ENCODE data around the gene ZNF273.
"Not testable (repeated sequence)": the region's sequence is repeated elsewhere in the genome, so short reads cannot be mapped to it uniquely, and the experiment has no call there.

The ZNF273 gene

DNA sequence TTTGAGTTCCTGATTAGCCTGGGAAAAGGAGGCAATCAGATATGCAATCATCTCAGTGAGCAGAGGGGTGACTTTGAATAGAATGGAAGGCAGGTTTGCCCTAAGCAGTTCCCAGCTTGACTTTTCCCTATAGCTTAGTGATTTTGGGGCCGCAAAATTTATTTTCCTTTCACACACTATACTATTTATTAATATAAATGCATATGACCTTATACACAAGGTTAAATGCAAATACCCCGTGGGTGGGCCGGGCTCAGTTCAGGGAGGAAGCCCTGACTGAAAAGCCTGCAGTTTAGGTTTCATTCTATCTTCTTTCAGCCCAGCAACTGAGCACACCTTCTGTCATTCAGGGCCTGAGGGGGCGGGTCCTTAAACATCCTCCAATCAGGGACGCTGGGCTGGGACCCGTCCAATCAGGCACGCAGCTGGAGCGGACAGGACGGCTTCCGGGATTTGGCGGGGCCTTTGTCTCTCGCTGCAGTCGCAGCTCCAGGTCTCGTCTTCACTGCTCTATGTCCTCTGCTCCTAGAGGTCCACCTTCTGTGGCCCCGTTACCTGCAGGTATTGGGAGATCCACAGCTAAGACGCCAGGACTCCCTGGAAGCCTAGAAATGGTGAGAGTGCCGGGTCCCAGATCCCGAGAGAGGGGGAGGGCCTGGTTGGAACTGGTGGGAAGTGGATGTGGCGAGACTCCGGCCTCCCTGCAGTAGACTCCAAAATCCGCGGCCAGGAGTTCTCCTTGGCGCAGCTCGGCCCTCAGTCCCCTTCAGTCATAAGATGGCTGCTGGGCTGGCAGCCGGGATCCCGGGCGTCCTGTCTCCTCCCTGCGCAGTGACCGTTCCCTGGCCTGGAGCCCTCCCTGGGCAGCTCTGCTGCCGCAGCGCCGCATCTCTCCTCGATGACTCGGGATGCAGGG, at the start of gene ZNF273:
TSS of gene ZNF273 (plus strand) at position 468 of the 916 bp plus-strand sequence. CDS start at position 513, 45 bp downstream.
- peaks cover 8% of the 10 kb centered on the region for H3K4me1 ChIP-seq (ENCODE audit: control insufficient read depth, insufficient read depth, low read length)
- H3K27me3 ChIP-seq (replicated peaks; ENCODE audit: control insufficient read depth, insufficient read depth, low read length) = no peaks in the 10 kb centered on the region
- H3K9ac ChIP-seq (ENCODE audit: low read length) = peak within 1 kb of the TSS; percentile 89
- DNase-seq (ENCODE audit: low read depth) = peak; percentile 94
- H3K4me3 ChIP-seq (ENCODE audit: low read length) = peak within 1 kb of the TSS; percentile 98
- H3K36me3 ChIP-seq (ENCODE audit: control insufficient read depth, insufficient read depth, low read length, severe bottlenecking) = no peaks in the 10 kb centered on the region
- H3K9me3 ChIP-seq (ENCODE audit: control insufficient read depth, low read length) = no peaks in the 10 kb centered on the region

DNA sequence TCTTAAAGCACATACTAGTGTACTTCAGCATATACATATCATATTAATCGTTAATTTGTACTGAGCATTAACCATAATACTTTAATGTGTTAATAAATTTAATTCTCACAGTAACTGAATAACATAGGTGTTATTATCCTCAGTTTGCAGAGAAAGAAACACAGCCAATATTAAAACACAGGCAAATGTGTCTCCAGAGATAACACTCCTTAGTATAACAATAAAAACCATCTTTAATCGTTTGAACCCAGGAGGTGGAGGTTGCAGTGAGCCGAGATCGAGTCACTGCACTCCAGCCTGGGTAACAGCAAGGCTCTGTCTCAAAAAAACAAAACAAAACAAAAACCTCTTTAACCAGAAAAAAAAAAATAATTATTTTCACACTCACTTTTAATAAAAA, 49.4 kb upstream of the ZNF273 start:
- H3K4me1 ChIP-seq (ENCODE audit: control insufficient read depth, insufficient read depth, low read length) = peaks cover 13% of the 10 kb centered on the region
- no peak for DNase-seq (ENCODE audit: low read depth)

GRCh38 chr7:64854969-64855368, 48.1 kb upstream of the ZNF273 start:
- no peaks in the 10 kb centered on the region for H3K36me3 ChIP-seq (ENCODE audit: control insufficient read depth, insufficient read depth, low read length, severe bottlenecking)

More for the DNA sequence above, 49.4 kb upstream of the ZNF273 start:
- H3K36me3 ChIP-seq (ENCODE audit: control insufficient read depth, insufficient read depth, low read length, severe bottlenecking) = no peaks in the 10 kb centered on the region
- H3K27me3 ChIP-seq (replicated peaks; ENCODE audit: control insufficient read depth, insufficient read depth, low read length) = no peaks in the 10 kb centered on the region
- no peak overlapping the region for H3K9ac ChIP-seq (ENCODE audit: low read length)
- no peaks in the 10 kb centered on the region for H3K9me3 ChIP-seq (ENCODE audit: control insufficient read depth, low read length)
- no peak overlapping the region for H3K4me3 ChIP-seq (ENCODE audit: low read length)

GRCh38 chr7:64863021-64863420, 40.1 kb upstream of the ZNF273 start:
- Histone ChIP-seq H3K36me3 (ENCODE audit: control insufficient read depth, insufficient read depth, low read length, severe bottlenecking) (no peaks in the 10 kb centered on the region), H3K9ac (ENCODE audit: low read length) (no peak overlapping the region), H3K9me3 (ENCODE audit: control insufficient read depth, low read length) (no peaks in the 10 kb centered on the region), H3K27me3 (replicated peaks; ENCODE audit: control insufficient read depth, insufficient read depth, low read length) (no peaks in the 10 kb centered on the region), H3K4me3 (ENCODE audit: low read length) (no peak overlapping the region), H3K4me1 (ENCODE audit: control insufficient read depth, insufficient read depth, low read length) (no peaks in the 10 kb centered on the region)
- DNase-seq (ENCODE audit: low read depth) = no peak

More at GRCh38 chr7:64854969-64855368, 48.1 kb upstream of the ZNF273 start:
- Histone ChIP-seq H3K27me3 (replicated peaks; ENCODE audit: control insufficient read depth, insufficient read depth, low read length) (no peaks in the 10 kb centered on the region), H3K9ac (ENCODE audit: low read length) (no peak overlapping the region), H3K4me3 (ENCODE audit: low read length) (no peak overlapping the region), H3K9me3 (ENCODE audit: control insufficient read depth, low read length) (no peaks in the 10 kb centered on the region), H3K4me1 (ENCODE audit: control insufficient read depth, insufficient read depth, low read length) (peaks cover 3% of the 10 kb centered on the region)
- no peak for DNase-seq (ENCODE audit: low read depth)

GRCh38 chr7:64863530-64863929, 39.5 kb upstream of the ZNF273 start:
- DNase-seq (ENCODE audit: low read depth) = not testable (repeated sequence)

GRCh38 chr7:64863969-64864368, 39.1 kb upstream of the ZNF273 start:
- H3K27me3 ChIP-seq (replicated peaks; ENCODE audit: control insufficient read depth, insufficient read depth, low read length) = no peaks in the 10 kb centered on the region
- no peak overlapping the region for H3K9ac ChIP-seq (ENCODE audit: low read length)
- no peaks in the 10 kb centered on the region for H3K9me3 ChIP-seq (ENCODE audit: control insufficient read depth, low read length)
- H3K4me3 ChIP-seq (ENCODE audit: low read length) = no peak overlapping the region
- no peaks in the 10 kb centered on the region for H3K36me3 ChIP-seq (ENCODE audit: control insufficient read depth, insufficient read depth, low read length, severe bottlenecking)
- DNase-seq (ENCODE audit: low read depth) = no peak
- H3K4me1 ChIP-seq (ENCODE audit: control insufficient read depth, insufficient read depth, low read length) = no peaks in the 10 kb centered on the region

More at GRCh38 chr7:64863530-64863929, 39.5 kb upstream of the ZNF273 start:
- not testable (repeated sequence) for H3K9me3 ChIP-seq (ENCODE audit: control insufficient read depth, low read length); H3K9ac ChIP-seq (ENCODE audit: low read length); H3K36me3 ChIP-seq (ENCODE audit: control insufficient read depth, insufficient read depth, low read length, severe bottlenecking); H3K27me3 ChIP-seq (replicated peaks; ENCODE audit: control insufficient read depth, insufficient read depth, low read length); H3K4me1 ChIP-seq (ENCODE audit: control insufficient read depth, insufficient read depth, low read length); H3K4me3 ChIP-seq (ENCODE audit: low read length)

GRCh38 chr7:64867863-64868440, 35.1 kb upstream of the ZNF273 start:
- no peaks in the 10 kb centered on the region for H3K27me3 ChIP-seq (replicated peaks; ENCODE audit: control insufficient read depth, insufficient read depth, low read length)
- no peak overlapping the region for H3K4me3 ChIP-seq (ENCODE audit: low read length)
- no peaks in the 10 kb centered on the region for H3K9me3 ChIP-seq (ENCODE audit: control insufficient read depth, low read length)
- no peaks in the 10 kb centered on the region for H3K4me1 ChIP-seq (ENCODE audit: control insufficient read depth, insufficient read depth, low read length)
- no peak for DNase-seq (ENCODE audit: low read depth)
- no peaks in the 10 kb centered on the region for H3K36me3 ChIP-seq (ENCODE audit: control insufficient read depth, insufficient read depth, low read length, severe bottlenecking)
- no peak overlapping the region for H3K9ac ChIP-seq (ENCODE audit: low read length)

DNA sequence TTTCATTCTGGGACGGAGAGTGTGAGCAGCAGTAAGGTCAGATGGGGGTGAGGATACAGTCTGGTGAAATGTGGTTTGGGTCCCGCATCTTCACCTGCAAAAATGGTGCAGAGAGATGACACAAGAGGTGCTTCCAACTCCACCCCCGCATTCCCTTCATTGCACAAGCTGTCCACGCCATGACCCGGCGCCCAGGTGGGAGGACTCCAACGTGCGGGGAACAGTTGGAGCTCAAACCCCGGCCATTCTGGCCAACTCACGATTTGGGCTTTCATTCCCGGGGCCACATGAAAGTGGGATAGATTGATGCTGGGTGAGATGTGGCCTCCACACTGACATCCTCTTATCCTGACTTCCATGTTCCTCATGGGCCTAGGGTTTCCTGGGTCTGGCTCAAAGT, 34.6 kb upstream of the ZNF273 start:
- Histone ChIP-seq H3K27me3 (replicated peaks; ENCODE audit: control insufficient read depth, insufficient read depth, low read length) (no peaks in the 10 kb centered on the region), H3K9ac (ENCODE audit: low read length) (no peak overlapping the region), H3K4me3 (ENCODE audit: low read length) (no peak overlapping the region), H3K9me3 (ENCODE audit: control insufficient read depth, low read length) (peaks cover under 1% of the 10 kb centered on the region), H3K4me1 (ENCODE audit: control insufficient read depth, insufficient read depth, low read length) (no peaks in the 10 kb centered on the region), H3K36me3 (ENCODE audit: control insufficient read depth, insufficient read depth, low read length, severe bottlenecking) (no peaks in the 10 kb centered on the region)
- DNase-seq (ENCODE audit: low read depth) = no peak

DNA sequence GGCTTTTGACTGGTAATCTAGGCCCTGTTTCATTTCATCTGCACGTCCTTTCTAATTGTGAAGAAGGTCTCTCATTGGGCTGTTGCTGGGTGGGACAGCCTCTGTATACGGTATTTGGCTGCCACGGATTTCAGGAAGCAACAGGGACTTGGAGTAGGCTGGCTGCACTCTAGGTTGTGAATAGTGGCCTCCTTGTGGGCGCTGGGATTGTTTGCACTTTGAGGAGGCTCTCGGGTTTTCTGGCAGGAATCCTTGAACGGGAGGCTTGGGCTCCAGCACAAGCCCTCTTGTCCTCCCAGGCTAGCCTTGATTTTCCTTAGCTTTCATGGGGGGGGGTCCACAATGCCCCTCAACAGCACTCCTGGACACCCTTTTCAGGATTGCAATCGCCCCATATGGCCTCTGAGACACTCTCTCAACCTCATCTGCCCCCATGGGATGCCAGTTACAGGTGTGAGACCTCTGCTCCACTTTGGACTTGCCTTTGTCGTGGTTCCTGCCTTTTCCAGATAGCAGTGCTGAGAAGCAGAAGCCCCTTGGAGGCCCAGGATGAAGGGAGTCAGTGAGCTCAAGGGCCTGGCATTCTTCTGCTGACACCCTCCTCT, 33.9 kb upstream of the ZNF273 start:
- H3K4me1 ChIP-seq (ENCODE audit: control insufficient read depth, insufficient read depth, low read length) = no peaks in the 10 kb centered on the region
- H3K9me3 ChIP-seq (ENCODE audit: control insufficient read depth, low read length) = peaks cover 2% of the 10 kb centered on the region
- H3K9ac ChIP-seq (ENCODE audit: low read length) = no peak overlapping the region
- H3K4me3 ChIP-seq (ENCODE audit: low read length) = no peak overlapping the region
- no peak for DNase-seq (ENCODE audit: low read depth)
- H3K36me3 ChIP-seq (ENCODE audit: control insufficient read depth, insufficient read depth, low read length, severe bottlenecking) = no peaks in the 10 kb centered on the region
- peaks cover 4% of the 10 kb centered on the region for H3K27me3 ChIP-seq (replicated peaks; ENCODE audit: control insufficient read depth, insufficient read depth, low read length)

DNA sequence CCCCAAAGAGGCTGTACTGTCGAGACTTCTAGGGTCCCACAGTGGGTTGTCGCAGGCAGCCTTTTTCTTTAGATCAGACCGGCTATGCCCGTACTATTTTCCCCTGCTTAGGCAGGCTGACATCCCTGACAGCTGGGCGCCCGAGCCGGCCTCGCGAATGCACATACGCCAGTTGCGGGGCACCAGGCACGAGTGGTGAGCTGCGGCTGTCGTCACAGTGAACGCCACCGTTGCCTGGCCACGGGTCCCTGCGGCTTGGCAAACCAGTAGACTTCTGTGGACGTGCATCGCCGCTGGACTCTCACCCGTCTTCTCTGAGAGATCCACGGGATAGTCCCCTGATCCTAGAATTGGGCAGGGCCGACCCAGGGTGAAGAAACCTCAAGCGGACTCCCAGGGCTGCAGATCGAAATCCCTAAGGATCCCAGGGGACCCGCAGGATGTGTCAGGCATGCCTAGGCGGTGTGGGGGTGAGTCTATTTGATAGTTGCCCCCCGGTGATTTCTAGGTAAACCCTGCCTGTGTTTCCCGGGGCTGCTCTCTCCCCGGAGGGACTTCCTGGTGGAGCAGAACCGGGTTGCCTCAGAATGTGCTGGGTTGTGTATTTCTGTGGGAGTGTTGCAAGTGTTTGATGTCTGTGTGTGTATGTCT, 33.0 kb upstream of the ZNF273 start:
- peaks cover 4% of the 10 kb centered on the region for H3K27me3 ChIP-seq (replicated peaks; ENCODE audit: control insufficient read depth, insufficient read depth, low read length)
- no peak overlapping the region for H3K9ac ChIP-seq (ENCODE audit: low read length)
- DNase-seq (ENCODE audit: low read depth) = no peak
- peaks cover 2% of the 10 kb centered on the region for H3K9me3 ChIP-seq (ENCODE audit: control insufficient read depth, low read length)
- no peaks in the 10 kb centered on the region for H3K4me1 ChIP-seq (ENCODE audit: control insufficient read depth, insufficient read depth, low read length)
- no peaks in the 10 kb centered on the region for H3K36me3 ChIP-seq (ENCODE audit: control insufficient read depth, insufficient read depth, low read length, severe bottlenecking)
- H3K4me3 ChIP-seq (ENCODE audit: low read length) = no peak overlapping the region

DNA sequence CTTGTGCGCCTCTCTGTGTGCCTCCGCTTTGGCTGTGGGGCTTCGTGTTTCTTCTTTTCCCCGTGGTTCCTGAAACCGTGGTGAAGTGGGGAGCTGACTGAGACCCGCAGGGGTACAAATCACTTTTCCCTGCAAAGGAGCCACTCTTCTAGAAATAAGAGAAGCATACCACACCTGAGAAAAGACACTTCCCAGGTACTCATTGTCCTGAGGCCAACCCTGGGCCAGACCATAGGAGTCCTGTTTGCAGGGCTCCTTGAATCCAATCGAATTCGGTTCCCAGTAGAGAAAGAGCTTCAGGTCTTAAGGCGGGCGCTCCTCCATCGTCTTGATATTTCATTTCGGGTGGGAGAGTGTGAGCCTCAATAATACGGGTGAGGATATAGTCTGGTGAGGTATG, 32.4 kb upstream of the ZNF273 start:
- Histone ChIP-seq H3K9me3 (ENCODE audit: control insufficient read depth, low read length) (peaks cover 2% of the 10 kb centered on the region), H3K4me3 (ENCODE audit: low read length) (no peak overlapping the region), H3K4me1 (ENCODE audit: control insufficient read depth, insufficient read depth, low read length) (no peaks in the 10 kb centered on the region), H3K27me3 (replicated peaks; ENCODE audit: control insufficient read depth, insufficient read depth, low read length) (peaks cover 6% of the 10 kb centered on the region), H3K9ac (ENCODE audit: low read length) (no peak overlapping the region), H3K36me3 (ENCODE audit: control insufficient read depth, insufficient read depth, low read length, severe bottlenecking) (no peaks in the 10 kb centered on the region)
- no peak for DNase-seq (ENCODE audit: low read depth)

Data from adipocyte (in vitro differentiated cells).